ENCODE measurements around the gene TSC2.
A peak's percentile ranks its signal among the peaks of the same experiment; 100 is the strongest.
"Not testable (repeated sequence)": the region's sequence is repeated elsewhere in the genome, so short reads cannot be mapped to it uniquely, and the experiment has no call there.

TSC2 gene

GRCh38 chr16:2009791-2010510, 37.8 kb upstream of the TSC2 start, which contains the start of gene ZNF598:
ZNF598 (minus strand) TSS chr16:2009821.
- peak; percentile 83 to 90 for DNase-seq (ENCODE audit: low read depth in 2 of 2)
- H3K4me3 ChIP-seq (replicated peaks in 1 of 2; ENCODE audit: low read depth in 2 of 2, low read length in 2 of 2), result peak within 1 kb of the TSS; percentile 63 to 79
- TF ChIP-seq CTCF (IDR thresholded peaks at IDR 0.05; ENCODE audit: low read depth, low read length), result no peak

- H3K4me3 ChIP-seq (replicated peaks in 1 of 2; ENCODE audit: low read depth in 2 of 2, low read length in 2 of 2); DNase-seq (ENCODE audit: low read depth in 2 of 2): not testable (repeated sequence)
These were observed 36.1 kb upstream of the TSC2 start for GRCh38 chr16:2011726-2012125.

GRCh38 chr16:2013527-2013926, 34.3 kb upstream of the TSC2 start:
- DNase-seq (ENCODE audit: low read depth in 2 of 2), result no peak
- H3K4me3 ChIP-seq (replicated peaks in 1 of 2; ENCODE audit: low read depth in 2 of 2, low read length in 2 of 2), result no peak overlapping the region
- TF ChIP-seq CTCF (IDR thresholded peaks at IDR 0.05; ENCODE audit: low read depth, low read length), result no peak

GRCh38 chr16:2015117-2015946, 32.5 kb upstream of the TSC2 start:
- peak in 1 of 2 donors; percentile 70 for DNase-seq (ENCODE audit: low read depth in 2 of 2)
- H3K4me3 ChIP-seq (replicated peaks in 1 of 2; ENCODE audit: low read depth in 2 of 2, low read length in 2 of 2), result no peak overlapping the region
- no peak for TF ChIP-seq CTCF (IDR thresholded peaks at IDR 0.05; ENCODE audit: low read depth, low read length)

GRCh38 chr16:2015947-2016208, 31.9 kb upstream of the TSC2 start:
- H3K4me3 ChIP-seq (replicated peaks in 1 of 2; ENCODE audit: low read depth in 2 of 2, low read length in 2 of 2), result no peak overlapping the region
- no peak for TF ChIP-seq CTCF (IDR thresholded peaks at IDR 0.05; ENCODE audit: low read depth, low read length)
- DNase-seq (ENCODE audit: low read depth in 2 of 2), result no peak

- no peak for DNase-seq (ENCODE audit: low read depth in 2 of 2)
- TF ChIP-seq CTCF (IDR thresholded peaks at IDR 0.05; ENCODE audit: low read depth, low read length), result peak; percentile 47
- no peak overlapping the region for H3K4me3 ChIP-seq (replicated peaks in 1 of 2; ENCODE audit: low read depth in 2 of 2, low read length in 2 of 2)
These were observed 31.3 kb upstream of the TSC2 start for GRCh38 chr16:2016407-2016922.

- no peak within 1 kb of the TSS for H3K4me3 ChIP-seq (replicated peaks in 1 of 2; ENCODE audit: low read depth in 2 of 2, low read length in 2 of 2)
- no peak for TF ChIP-seq CTCF (IDR thresholded peaks at IDR 0.05; ENCODE audit: low read depth, low read length)
- DNase-seq (ENCODE audit: low read depth in 2 of 2), result no peak
These were observed 28.3 kb upstream of the TSC2 start, which contains the start of gene NPW for GRCh38 chr16:2019518-2019920. NPW (plus strand) TSS chr16:2019785.
